M059J (cell line): ENCODE data around the gene PEPD. TPM values are rescaled to one million over a fixed set of nuclear protein-coding genes. Genes with fewer than 3 reads are reported as not detected.

Experiments
- DNase-seq: peaks from one replicate; pipeline ENCODE4 v3.0.0-alpha.2; 2012; ENCODE audit warnings: low read depth
- total RNA-seq: library from RNA; depleted of rRNA; stranded (reverse); fragments of >200 nt; shearing (Covaris generic); gene quantifications from 2 replicates; pipeline ENCODE4 v1.2.3, GENCODE V29; 2014

PEPD gene
- total RNA-seq, 1 experiment from 2014 or later: 84.5 TPM

DNA sequence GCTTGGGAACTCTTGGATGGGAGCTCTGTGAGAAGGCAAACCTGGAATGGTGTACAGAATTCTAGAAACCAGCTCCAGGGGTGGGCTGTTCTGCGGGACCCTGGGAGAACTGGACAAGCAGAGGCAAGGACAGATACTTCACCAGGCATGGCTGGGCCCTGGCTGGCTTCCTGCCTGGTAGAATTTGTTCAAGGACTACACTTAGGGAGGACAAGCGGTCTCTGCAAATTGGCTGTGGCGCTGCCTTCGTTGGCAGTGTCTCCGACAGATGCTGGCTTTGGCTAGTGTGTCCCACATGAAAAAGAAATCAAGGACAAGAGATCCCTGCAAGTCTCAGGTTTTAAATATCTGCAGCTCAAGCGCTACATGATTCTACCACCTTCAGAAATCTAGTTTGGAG, 135.6 kb downstream of the PEPD start:
- no peak for DNase-seq

DNA sequence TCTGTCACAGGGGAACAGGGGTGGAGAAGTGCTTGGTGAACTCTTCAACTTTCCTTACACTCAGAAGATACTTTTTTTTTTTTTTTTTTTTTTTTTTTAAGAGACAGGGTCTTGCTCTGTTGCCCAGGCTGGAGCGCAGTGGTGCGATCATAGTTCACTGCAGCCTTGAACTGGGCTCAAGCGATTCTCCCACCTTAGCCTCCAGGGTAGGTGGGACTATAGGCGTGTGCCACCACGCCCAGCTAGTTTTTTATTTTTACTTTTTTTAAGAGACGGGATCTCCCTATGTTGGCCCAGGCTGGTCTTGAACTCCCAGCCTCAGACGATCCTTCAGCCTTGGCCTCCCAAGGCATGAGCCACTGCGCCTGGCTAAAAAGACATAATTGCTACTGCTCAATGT, 136.6 kb downstream of the PEPD start:
- DNase-seq: no peak

DNA sequence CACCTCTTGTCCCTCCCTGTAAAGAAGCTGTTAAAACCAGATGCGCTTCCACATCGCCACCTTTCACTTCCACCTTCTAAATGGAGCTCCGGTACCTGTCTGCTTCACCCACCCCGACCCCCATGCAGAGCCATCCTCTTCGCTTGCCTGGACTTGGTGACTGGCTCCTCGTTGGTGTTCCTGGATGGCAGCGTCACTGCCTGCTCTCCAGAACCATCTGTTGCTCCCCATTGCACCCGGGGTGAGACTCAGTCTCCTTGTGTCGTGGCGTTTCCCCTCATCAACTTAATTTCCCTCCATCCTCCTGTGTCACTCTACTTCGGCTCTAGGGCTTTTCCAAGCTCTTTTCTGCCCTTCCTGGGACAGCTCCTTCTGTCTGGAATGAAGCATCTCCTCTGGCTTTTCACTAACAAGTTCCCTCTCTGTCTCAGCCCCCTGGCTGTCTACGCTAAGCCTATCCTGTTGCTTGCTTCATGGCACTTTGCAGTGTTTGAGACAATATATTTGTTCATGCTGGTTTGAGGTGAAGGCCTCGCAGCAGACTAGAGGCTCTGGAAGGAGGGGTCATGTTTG, 137.8 kb downstream of the PEPD start:
- DNase-seq: no peak

DNA sequence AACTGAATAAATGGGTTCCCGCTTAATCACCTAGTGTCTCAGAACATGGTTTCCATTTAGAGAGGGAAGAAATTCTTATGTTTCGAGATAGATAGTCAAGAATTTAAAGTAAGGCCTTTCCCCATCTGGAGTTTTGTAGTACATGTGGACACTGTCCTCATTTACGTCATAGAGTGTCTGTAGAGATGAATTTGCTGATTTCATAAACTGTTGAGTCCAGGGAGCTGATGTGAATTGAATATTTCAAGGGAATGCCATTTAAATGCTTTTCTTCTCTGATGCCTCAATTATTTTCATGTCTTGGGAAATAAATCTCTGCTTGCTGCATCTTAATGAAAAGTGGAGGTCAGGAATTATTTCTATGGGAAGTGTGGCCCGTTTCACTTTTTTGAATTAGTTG, 138.6 kb downstream of the PEPD start:
- no peak for DNase-seq

DNA sequence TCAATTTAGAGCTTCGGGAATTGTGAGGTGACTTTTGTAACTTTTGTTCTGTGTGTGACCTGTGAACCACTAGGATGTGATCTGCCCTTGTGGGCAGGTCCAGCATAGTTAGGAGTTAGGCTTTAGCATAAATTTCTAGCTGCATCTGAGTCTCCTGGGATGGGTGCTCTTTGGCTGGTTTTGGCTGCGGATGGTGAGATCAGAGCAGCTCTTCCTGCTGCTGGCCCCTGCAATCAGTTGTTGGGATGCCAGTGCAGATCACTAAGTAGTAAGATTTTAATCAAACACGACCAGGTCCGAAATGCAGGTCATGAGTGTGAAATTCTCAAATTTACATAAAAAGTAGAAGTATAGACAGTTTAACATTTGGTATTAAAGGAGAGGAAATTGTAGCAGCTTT, 139.6 kb downstream of the PEPD start:
- DNase-seq: no peak

DNA sequence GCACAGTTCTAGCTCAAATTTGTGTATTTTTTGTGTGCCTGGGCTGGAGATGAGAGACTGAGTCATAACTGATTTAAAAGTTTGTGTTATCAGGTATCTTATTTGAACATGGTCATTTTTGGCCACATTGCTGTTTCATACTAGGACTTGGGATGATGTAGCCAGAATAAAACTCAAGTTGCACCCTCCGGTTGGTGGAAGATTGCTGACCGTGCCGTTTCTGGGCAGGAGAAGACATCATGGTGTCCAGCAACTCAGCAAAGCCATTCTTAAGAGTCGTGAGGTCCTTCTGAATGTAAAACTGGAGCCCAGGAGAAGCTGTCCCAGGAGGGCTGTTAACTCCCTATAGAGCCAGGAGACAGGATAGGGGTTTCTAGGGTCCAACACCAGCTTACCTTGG, 140.5 kb downstream of the PEPD start:
- DNase-seq: no peak

DNA sequence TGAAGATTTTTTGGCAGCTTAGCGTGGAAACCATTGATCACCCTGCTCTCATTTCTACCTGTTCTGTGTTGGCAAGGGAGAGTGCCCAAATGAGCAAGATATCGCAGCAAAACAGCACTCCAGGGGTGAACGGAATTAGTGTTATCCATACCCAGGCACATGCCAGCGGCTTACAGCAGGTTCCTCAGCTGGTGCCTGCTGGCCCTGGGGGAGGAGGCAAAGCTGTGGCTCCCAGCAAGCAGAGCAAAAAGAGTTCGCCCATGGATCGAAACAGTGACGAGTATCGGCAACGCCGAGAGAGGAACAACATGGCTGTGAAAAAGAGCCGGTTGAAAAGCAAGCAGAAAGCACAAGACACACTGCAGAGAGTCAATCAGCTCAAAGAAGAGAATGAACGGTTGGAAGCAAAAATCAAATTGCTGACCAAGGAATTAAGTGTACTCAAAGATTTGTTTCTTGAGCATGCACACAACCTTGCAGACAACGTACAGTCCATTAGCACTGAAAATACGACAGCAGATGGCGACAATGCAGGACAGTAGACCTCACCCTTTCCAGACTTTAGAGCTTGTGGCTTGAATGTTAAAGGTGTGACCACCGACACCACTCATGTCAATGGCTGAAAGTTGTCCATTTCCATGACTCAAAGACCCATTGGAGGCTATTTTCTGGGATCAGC, 142.3 kb downstream of the PEPD start:
- DNase-seq: no peak

DNA sequence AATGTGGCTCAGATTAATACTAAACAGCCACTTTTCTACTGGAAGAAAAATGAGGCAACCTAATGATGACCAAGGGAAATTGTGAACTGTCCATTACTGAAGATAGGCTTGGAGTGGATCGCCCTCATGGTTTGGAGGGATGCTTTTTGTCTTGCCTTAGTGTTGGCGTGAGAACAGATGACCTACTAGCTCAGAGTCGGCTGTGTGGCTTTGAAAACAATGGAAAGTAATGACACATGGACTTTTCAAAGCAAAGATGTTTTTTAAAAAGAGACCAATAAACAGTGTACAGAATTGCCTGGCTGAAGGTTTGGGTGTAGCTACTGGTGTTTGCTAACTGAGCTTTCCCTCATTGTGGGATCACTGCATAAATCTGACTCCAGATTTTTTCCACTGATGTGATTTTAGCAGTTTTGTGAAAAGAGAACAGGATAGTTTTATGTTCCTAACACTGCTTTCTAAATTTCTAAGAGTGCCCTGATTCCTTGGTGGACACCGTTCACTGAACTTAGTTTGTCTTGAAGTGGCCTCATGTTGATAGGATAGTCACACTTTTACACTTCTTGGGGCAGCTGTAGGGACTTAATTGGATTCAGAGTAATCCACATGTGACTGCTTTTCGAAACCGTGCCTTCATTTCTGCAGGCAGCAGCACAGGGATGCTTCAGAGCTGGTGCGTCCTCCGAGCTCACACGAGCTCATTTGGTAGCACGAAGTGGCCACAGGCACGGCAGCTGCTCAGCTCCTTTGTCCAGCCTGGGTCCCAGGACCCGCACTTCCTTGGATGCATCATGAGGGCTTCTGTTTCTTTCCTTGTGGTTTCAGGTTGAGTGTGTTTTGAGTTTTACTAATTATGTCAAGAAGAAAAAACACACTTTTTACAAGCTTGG, 143.8 kb downstream of the PEPD start:
- no peak for DNase-seq

DNA sequence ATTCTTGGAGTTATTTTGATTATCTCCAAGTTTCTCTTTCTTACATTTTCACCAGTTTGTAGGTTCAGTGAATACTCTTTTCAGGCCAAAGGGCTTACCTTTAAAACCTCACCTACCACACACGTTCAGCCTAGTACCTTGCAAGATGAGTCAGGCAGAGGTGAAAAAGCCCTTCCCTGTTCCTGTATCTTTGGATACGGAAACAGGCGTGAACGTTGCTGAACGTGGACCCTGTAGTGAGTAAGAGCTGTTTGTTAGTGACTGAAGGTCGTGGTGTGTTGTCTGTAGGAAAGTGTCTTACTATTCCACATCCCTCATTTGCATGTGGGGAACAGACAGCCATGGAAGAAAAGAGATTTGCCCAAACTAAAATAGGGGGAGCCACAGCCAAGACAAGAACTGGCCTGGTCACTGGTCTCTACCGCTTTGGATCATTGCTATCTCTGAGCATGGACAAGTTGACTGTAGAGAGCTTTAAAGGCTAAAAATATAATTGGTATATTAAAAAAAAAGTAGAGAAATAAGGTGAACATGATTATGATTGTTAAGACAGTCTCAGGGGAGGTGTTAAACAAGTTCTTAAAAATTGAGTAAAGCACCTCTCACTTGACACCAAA, 144.5 kb downstream of the PEPD start:
- DNase-seq: no peak

DNA sequence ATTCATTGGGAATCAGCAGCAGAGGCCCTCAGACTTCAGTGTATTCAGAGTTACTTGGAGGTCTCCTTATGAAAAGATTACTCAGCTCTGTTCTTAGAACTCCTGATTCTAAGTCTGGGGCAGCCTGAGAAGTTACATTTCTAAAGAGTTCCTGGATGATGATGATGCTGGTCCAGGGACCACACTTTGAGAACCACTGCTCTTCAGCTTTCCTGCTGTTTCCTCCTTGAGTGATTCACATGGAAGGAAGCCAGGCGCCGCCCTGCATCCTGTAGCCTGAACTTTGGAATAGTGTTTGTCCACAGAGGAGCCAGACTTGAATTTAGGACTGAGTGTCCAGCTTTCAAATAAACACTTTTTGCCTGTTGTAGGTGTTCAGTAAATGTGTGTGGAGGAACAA, 145.2 kb downstream of the PEPD start:
- DNase-seq: peak; percentile 66

DNA sequence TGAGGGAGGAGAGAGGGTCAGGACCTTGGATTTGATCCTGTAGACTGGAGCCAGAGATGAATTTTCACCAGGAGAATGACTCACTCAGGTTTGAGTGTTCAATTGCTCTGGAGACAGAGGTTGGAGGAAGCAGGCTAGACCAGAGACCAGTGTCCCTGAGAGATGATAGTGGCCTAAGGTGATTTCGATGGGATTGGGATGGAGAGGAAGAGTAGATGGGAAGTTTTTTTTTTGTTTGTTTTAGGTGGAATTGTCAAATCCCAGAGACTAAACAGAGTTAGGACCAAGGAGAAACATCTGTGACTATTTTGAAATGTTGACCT, 145.8 kb downstream of the PEPD start:
- peak; percentile 78 for DNase-seq

DNA sequence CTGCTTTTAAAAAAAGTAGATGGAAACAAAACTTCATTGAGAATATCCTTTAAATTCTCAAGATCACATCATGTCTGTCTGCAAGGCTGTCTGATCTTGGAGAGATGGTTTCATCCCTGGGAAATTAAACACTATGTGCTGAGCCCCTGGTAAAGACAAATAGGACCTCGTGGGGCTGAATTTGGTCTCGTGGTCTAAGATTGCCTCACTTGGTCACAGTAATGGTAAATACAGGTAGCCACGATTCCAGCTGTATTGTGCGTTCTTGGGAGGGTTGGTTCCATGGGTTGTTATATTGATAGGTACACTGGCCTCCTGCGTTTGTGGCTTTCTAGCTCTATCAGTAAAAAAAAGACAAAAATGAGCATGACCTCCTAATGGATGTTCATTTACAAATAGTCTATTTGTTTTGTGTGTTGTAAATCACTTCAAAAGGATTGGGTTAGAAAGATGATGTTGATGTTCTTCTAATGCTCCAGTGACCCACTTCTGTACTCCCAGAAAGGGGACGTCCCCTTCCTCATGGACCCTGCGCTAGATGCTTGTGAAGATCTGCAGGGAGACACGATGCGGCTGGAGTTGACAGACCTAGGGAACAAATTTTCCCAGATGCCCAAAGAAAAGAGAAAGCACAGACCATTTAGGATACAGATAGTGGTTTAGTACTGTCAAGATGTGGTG, 146.3 kb downstream of the PEPD start:
- DNase-seq: no peak

DNA sequence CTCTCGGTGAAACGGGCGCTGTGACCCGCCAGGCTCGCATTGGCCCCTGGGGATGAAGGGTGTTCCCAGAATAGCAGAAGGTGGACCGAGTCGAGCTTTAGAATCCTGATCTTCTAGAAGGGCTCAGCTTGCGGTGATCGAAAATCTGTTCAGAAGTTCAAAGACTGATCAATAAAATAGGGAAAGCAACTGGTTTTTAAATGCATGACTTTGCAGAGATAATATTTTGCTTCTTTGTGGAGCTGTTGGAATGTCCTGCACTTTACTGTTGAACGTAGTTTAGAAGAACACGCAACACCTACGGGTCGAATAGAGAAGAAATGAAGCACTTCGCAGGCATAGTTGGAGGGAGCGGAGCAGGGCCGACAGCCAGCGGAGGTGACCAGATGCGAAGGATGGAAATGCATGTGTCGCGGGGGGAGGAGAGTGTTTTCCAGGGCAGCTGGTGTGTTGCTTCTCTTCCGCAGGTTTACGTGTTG, 147.3 kb downstream of the PEPD start:
- no peak for DNase-seq

DNA sequence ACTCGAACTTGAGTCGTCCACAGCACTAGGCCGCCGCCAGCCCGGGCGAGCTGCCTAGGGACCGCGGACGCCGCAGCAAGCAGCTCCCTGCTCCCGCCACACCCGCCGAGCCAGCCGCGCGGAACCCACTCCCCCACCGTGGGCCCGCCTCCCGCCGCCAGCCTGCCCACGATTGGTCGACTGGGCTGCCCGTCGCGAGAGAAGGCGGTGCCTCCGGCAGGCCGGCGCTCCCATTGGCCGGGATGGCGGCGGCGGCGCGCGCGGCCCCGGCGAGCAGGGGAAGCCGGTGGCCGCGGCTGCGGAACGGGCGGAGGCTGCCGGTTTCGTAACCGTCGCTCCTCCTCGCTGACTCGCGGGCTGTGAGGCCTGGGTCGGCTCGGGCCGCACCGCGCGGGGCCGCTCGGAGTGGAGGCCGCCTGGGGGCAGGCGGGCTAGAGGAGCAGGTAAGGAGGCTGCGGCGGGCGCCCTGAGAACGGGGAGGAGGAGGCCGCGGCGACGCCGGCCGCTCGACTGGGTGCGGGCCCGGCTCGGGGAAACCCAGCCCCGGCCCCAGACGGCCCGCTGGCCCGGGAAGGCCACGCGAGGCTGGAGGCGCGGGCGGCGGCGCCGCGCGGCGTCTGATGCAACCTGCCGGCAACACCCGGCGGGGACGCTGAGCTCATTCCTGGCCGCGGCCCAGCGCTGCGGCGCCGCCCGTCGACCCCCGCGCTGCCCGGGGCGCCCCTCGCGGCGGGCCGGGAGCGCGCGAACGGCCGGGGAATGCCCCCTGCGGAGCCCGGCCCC, 147.9 kb downstream of the PEPD start, which contains the start of gene CEBPG:
TSS of gene CEBPG (plus strand) at position 257 of the 783 bp plus-strand sequence. CDS start 5,531 bp downstream, outside the sequence.
- peak; percentile 79 for DNase-seq

DNA sequence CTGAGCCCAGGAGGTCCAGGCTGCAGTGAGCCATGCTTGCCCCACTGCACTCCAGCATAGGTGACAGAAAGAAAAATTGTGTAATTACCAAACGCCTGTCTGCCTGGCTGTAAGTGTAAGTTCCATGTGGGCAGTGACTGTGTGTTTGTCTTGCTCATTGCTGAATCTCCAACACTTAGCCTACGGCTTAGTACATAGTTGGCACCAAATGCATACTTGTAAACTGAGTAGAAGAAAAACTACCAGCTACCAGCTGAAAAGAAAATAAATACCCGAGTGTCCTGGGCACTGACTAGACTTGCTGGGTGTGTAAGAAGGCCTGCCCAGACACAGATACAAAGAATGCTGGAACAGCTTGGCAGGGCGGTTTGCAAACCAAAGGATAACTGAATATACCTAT, 150.8 kb downstream of the PEPD start:
- DNase-seq: no peak

DNA sequence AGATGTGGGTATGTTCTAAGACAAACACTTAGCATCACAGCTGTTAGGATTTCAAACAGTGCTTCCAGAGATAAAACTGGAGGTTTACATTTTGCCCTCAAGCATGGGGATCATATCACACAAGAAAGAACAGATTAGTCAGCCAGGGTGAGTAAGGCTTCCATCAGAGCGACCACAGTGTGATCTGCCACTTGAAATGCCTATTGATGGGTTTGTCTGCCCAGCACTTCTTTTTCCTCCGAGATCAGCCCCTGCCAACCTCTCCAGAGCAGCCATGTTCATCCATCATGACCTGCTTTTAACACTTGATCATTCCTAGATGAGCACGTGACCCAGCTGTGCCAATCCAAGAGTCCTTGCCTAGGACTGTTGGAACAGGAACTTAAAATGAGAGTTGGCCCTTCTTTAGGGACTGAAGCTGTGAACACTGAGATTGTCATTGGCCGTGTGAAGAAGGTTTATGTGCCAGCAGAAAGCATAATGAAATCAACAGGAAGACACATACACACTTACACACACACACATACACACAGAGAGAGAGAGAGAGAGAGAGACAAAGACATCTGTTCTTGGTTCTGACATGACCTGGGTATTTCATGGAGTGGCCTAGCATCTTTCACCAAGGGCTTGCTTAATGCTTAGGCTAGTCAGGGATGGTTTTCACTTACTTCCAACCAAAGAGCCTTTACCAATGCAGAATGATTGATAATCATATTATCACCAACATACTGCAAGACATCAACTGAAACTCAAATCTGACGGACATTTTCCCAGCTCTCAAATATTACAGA, 153.3 kb downstream of the PEPD start:
- DNase-seq: peak; percentile 85

DNA sequence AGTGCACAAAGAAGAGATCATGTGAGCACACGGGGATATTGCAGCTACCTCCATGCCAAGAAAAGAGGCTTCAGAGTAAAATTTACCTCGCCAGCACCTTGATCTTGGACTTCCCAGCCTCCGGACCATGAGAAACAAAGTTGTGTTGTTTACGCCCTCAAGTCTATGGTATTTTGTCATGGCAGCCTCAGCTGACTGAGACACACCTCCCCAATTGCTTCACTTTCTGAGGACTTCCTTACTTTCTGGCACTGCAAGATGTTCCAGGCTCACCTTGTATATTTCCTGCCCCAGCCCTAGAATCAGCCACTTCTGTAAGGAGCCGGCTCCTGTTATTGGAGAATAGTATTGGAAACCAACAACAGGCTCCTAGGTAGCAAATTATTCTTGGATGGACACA, 154.7 kb downstream of the PEPD start:
- DNase-seq: no peak

DNA sequence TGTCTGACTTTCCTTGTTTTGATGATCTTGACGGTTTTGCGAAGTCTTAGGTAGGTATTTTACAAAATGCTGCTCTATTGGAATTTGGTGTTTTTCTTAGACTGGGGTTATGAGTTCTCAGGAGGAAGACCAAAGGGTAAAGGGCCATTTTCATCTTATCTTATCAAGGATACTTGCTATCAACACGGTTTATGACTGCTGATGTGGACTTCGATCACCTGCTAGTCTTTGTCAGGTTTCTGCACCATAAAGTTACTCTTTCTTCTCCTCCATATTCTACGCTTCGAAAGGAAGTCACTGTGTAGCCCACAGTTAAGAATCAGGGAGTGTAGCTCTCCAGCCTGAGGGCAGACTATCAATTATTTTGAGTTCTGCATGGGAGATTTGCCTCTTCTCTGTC, 155.5 kb downstream of the PEPD start:
- DNase-seq: no peak

DNA sequence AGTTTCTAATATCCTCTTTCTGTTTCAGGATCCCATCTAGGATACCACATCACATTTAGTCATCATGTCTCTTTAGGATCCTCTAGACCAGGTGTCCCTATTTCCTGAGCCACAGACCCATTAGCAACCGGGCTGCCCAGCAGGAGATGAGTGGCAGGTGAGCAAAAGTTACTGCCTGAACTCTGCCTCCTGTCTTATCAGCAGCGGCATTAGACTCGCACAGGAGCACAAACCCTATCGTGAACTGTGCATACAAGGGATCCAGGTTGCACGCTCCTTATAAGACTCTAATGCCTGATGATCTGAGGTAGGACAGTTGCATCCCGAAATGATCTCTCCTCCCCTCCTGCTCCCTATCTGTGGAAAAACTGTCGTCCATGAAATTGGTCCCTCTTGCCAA, 155.9 kb downstream of the PEPD start:
- no peak for DNase-seq

DNA sequence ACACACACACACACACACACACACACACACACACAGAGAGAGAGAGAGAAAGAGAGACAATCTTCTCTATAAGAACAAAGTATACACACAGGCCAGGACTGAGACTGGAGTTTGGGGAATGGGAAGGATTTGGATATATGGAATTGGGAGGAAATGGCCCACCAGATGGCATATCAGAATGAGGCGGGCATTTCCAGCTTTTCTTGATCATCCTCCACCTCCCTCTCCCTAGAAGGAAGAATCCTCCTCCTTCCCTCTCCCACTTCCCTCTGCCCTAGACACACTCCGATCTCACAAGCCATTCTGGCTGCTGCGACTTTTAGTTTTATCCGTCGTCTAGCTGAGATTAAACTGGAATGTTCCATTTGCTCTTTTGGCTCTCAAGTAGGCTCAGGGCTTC, 158.1 kb downstream of the PEPD start:
- no peak for DNase-seq
